Femur (tissue), 1 donor: ENCODE data around the gene ZKSCAN2.

Experiments used
- DNase-seq: peaks from one replicate; pipeline ENCODE4 v3.0.0-alpha.2; 2017

Gene ZKSCAN2

GRCh38 chr16:25257470-25257955 lies at the start of gene ZKSCAN2:
TSS of gene ZKSCAN2 (minus strand) at chr16:25257845. CDS start at chr16:25257127, 718 bp downstream.
- DNase-seq: peak; percentile 93

GRCh38 chr16:25299792-25300590 lies 42.3 kb upstream of the ZKSCAN2 start:
- no peak for DNase-seq

GRCh38 chr16:25298165-25298872 lies 40.7 kb upstream of the ZKSCAN2 start:
- DNase-seq: no peak

GRCh38 chr16:25297151-25297787 lies 39.6 kb upstream of the ZKSCAN2 start:
- no peak for DNase-seq

GRCh38 chr16:25291580-25291979 lies 33.9 kb upstream of the ZKSCAN2 start:
- DNase-seq: no peak

- DNase-seq: no peak
Measured at GRCh38 chr16:25289466-25289865, 31.8 kb upstream of the ZKSCAN2 start.

- DNase-seq: no peak
Measured at GRCh38 chr16:25279491-25279890, 21.8 kb upstream of the ZKSCAN2 start.

- no peak for DNase-seq
Measured at GRCh38 chr16:25271421-25271820, 13.8 kb upstream of the ZKSCAN2 start.

- DNase-seq: no peak
Measured at GRCh38 chr16:25270577-25270976, 12.9 kb upstream of the ZKSCAN2 start.

GRCh38 chr16:25269879-25270278 lies 12.2 kb upstream of the ZKSCAN2 start:
- no peak for DNase-seq

- DNase-seq: no peak
Measured at GRCh38 chr16:25265968-25266367, 8.3 kb upstream of the ZKSCAN2 start.

GRCh38 chr16:25264597-25264996 lies 7.0 kb upstream of the ZKSCAN2 start:
- DNase-seq: peak; percentile 23

- no peak for DNase-seq
Measured at GRCh38 chr16:25260416-25260815, 2.8 kb upstream of the ZKSCAN2 start.

GRCh38 chr16:25258861-25259179 lies 1.2 kb upstream of the ZKSCAN2 start:
- no peak for DNase-seq

GRCh38 chr16:25257956-25258860 lies 563 bp upstream of the ZKSCAN2 start:
- no peak for DNase-seq

GRCh38 chr16:25256695-25257469 lies 763 bp downstream of the ZKSCAN2 start:
- DNase-seq: peak; percentile 28

- DNase-seq: no peak
Measured at GRCh38 chr16:25253322-25253721, 4.3 kb downstream of the ZKSCAN2 start.

- DNase-seq: no peak
Measured at GRCh38 chr16:25250467-25250866, 7.2 kb downstream of the ZKSCAN2 start.

GRCh38 chr16:25235991-25236390 lies 21.7 kb downstream of the ZKSCAN2 start:
- DNase-seq: no peak

- no peak for DNase-seq
Measured at GRCh38 chr16:25228372-25228771, 29.3 kb downstream of the ZKSCAN2 start.

GRCh38 chr16:25224731-25225319 lies 32.8 kb downstream of the ZKSCAN2 start:
- DNase-seq: no peak
